Lower lobe of right lung (tissue), 2 donors: ENCODE results near the gene GAS2L1. TPM values are rescaled to one million over a fixed set of nuclear protein-coding genes. Genes with fewer than 3 reads are reported as not detected.

Source experiments
- ATAC-seq, 2 donors: fragments of 200-7000 bp; cut with Tn5 transposase; one replicate each; pipeline ENCODE4 v1.9.1; 2020 to 2022; ENCODE audit warnings: mild to moderate bottlenecking in 2 of 2, moderate library complexity in 2 of 2
- DNase-seq: peaks from one replicate; pipeline ENCODE4 v3.0.0-alpha.2; 2020
- H3K27ac ChIP-seq: fragments of 200-600 bp; one replicate; pipeline ENCODE4 v1.8.0; 2022
- H3K27me3 ChIP-seq: fragments of 200-600 bp; one replicate; pipeline ENCODE4 v1.8.0; 2022; ENCODE audit warnings: low read depth
- H3K36me3 ChIP-seq: fragments of 200-600 bp; one replicate; pipeline ENCODE4 v1.8.0; 2022; ENCODE audit warnings: mild to moderate bottlenecking
- H3K4me1 ChIP-seq: fragments of 200-600 bp; one replicate; pipeline ENCODE4 v1.8.0; 2022
- H3K4me3 ChIP-seq: fragments of 200-600 bp; one replicate; pipeline ENCODE4 v1.8.0; 2022; ENCODE audit warnings: mild to moderate bottlenecking
- H3K9me3 ChIP-seq: fragments of 200-600 bp; one replicate; pipeline ENCODE4 v1.8.0; 2022
- intact Hi-C: fragments of 100-400 bp; cut with DNase I; formaldehyde crosslinking; loops from one replicate; pipeline ENCODE4 v1.11.0; 2022
- total RNA-seq: library from RNA; stranded (reverse); fragmentation: NEBNext Ultra II Directional; extraction: Animal tissue kit (Norgen Biotek cat#: 25700); gene quantifications from one replicate; pipeline ENCODE4 v1.2.1, GENCODE V29; 2021
- TF ChIP-seq, protein P1 (sequence below): fragments of 200-600 bp; IDR thresholded peaks from one replicate; pipeline ENCODE4 v1.8.0; 2022; ENCODE audit warnings: antibody characterized with exemption, mild to moderate bottlenecking
- donor health status: DM: no; HTN: yes; CAD: no; lungs with severe emphysema.

Gene GAS2L1
- total RNA-seq, 1 donor from 2014 or later: 29.9 TPM

DNA sequence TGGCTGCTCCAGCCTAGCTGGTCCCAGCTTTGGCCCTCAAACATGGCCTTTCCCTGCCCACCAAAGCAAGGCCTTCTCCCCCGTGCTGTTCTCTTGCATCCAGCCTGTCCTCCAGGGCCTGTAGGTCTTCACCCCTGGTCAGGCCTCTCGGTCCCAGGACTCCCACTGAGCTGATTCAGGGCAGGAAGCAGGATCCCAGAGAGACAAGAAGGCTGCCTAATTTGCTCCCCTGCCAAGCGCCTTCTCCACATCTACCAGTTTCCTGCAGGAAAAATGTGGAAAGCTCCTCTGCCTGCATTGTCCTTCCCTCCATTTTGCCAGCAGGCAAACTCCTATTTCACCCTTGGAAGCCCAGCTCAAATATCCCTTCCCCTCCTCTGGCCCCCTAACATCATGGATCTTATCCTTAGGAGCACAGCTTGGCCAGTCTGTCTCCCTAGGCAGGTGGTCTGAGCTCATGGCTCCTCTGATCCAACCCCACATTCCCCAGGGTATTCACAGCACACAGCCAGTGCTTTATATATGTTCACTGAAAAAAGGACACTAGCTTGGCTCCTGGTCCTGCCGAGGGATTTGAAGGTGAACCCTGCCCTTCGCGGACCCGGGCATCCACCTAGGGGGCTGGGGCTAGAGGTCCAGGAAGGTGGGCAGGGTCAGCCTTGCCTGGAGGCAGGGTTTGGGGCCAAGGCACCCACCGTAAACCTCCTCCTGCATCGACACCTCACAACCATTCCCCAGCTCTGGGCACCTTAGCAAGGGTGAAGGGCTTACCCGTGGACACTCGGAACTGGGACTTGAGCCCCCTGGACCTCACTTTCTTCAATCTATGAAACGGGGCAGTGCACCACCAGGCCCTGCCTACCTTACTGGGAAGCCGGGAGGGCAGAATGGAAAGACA lies 39.6 kb upstream of the GAS2L1 start:
- Histone ChIP-seq H3K27me3 (no peaks in the 10 kb centered on the region), H3K4me3 (peak overlapping the region; percentile 73), H3K36me3 (peaks cover 19% of the 10 kb centered on the region), H3K9me3 (no peaks in the 10 kb centered on the region), H3K4me1 (peaks cover 38% of the 10 kb centered on the region), H3K27ac (peak overlapping the region; percentile 100)
- intact Hi-C loops: no loop called here
- TF ChIP-seq, protein P1, sequence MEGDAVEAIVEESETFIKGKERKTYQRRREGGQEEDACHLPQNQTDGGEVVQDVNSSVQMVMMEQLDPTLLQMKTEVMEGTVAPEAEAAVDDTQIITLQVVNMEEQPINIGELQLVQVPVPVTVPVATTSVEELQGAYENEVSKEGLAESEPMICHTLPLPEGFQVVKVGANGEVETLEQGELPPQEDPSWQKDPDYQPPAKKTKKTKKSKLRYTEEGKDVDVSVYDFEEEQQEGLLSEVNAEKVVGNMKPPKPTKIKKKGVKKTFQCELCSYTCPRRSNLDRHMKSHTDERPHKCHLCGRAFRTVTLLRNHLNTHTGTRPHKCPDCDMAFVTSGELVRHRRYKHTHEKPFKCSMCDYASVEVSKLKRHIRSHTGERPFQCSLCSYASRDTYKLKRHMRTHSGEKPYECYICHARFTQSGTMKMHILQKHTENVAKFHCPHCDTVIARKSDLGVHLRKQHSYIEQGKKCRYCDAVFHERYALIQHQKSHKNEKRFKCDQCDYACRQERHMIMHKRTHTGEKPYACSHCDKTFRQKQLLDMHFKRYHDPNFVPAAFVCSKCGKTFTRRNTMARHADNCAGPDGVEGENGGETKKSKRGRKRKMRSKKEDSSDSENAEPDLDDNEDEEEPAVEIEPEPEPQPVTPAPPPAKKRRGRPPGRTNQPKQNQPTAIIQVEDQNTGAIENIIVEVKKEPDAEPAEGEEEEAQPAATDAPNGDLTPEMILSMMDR: no peak
- ATAC-seq: no peak
- no peak for DNase-seq

DNA sequence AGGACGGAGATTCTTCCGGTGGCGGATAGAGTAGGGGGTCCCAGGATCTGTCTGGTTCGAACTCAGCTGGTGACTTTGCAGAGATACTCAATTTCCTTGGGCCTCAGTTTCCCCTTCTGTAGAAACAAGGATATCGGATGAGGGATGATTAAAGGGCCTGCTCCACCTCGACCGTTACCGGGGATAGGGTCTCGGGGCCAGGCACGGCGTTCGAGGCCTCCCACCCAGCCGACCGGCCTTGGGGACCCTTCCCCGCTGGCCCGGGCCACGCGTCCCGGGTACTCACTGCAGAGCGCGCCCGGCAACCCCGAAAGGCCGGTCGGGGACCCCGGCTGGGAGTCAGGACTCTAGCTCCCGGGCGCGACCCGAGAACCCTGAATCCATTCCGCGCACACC lies 39.0 kb upstream of the GAS2L1 start:
- peaks cover 44% of the 10 kb centered on the region for H3K4me1 ChIP-seq
- no peaks in the 10 kb centered on the region for H3K27me3 ChIP-seq
- peaks cover 25% of the 10 kb centered on the region for H3K36me3 ChIP-seq
- TF ChIP-seq, protein P1: peak; percentile 17
- intact Hi-C loops: no loop called here
- ATAC-seq: no peak
- DNase-seq: no peak
- no peaks in the 10 kb centered on the region for H3K9me3 ChIP-seq
- H3K27ac ChIP-seq: peak overlapping the region; percentile 100
- peak overlapping the region; percentile 73 for H3K4me3 ChIP-seq

DNA sequence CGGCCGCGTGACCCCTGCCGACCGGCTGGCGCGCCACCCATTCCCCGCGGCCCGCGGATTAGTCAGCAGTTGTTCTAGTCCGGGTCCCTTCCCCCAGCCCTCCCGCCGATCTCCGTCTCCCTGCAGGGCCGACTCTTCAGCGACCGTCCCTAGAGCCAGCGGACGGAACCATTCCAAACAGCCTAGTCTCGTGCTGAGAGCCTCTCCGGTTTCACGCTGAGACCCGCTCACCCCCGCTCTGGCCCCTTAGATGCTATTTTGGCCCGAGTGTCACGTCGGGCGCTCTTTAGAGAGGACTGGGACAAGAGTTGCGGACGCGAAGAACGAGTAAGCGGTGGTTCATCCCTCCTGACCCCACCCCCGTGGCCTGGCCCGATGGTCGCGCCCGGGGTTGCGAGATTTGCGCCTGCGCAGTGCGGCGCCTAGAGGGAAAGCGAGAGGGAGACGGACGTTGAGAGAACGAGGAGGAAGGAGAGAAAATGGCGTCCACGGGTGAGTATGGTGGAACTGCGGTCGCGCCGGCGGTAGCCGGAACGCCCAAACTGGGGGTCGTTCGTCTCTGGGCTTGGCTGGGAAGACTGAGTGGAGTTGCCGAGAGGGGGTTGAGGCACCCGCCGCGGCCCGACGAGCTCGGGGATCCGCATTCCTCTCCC lies 38.5 kb upstream of the GAS2L1 start, which contains the start of the genes EWSR1 and RHBDD3:
Gene EWSR1 (plus strand): TSS at position 411 of the 653 bp plus-strand sequence. CDS start 69 bp downstream, at position 480.
Gene RHBDD3 (minus strand): TSS at position 124 of the 653 bp plus-strand sequence. CDS start 2,355 bp downstream, outside the sequence.
- TF ChIP-seq, protein P1: no peak
- ATAC-seq (peak; percentile 95), DNase-seq (peak; percentile 97)
- Histone ChIP-seq H3K4me1 (peaks cover 49% of the 10 kb centered on the region), H3K36me3 (peaks cover 31% of the 10 kb centered on the region), H3K27ac (peak within 1 kb of the TSS; percentile 100), H3K9me3 (no peaks in the 10 kb centered on the region), H3K4me3 (peak within 1 kb of the TSS; percentile 73), H3K27me3 (no peaks in the 10 kb centered on the region)
- intact Hi-C loops: no loop called here

DNA sequence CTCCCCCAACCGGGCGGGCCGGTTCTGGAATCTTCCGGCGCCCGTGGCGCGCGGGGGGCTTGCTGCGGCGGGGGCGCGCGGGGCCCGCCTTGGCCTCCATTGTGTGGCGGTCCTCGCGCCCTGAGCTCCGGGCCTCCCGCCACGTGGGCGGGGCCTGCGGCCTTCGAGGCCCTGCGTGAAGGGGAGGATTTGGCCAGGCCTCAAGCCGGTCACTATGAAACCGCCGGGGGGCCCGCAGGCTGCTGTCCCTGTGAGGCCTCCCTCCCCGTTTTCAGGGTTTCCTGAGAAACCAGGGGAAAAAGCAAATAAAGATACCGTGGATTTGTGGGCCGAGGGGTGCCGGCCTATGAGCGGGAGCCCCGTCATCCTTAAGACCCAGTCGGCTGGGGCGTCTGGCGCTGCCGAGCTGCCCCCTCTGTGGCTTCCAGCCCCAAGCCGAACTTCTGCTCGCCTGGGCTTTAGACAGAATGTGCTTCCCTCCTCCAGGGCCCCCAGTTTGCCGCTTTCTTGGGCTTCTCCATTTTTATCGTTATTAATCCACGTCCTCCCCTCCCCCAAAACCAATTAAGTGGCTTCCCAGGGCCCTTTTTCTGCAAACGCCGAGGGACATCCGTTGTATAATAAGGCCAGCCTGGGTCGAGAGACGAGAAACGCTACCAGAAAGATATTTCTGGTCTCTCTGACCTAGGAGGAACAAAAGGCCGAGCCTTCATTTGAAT lies 37.8 kb upstream of the GAS2L1 start:
- no peaks in the 10 kb centered on the region for H3K27me3 ChIP-seq
- peak overlapping the region; percentile 100 for H3K27ac ChIP-seq
- peaks cover 36% of the 10 kb centered on the region for H3K36me3 ChIP-seq
- peak; percentile 75 for DNase-seq
- no peaks in the 10 kb centered on the region for H3K9me3 ChIP-seq
- intact Hi-C loops: no loop called here
- H3K4me3 ChIP-seq: peak overlapping the region; percentile 73
- H3K4me1 ChIP-seq: peaks cover 53% of the 10 kb centered on the region
- TF ChIP-seq, protein P1: no peak
- peak; percentile 76 to 79 for ATAC-seq

DNA sequence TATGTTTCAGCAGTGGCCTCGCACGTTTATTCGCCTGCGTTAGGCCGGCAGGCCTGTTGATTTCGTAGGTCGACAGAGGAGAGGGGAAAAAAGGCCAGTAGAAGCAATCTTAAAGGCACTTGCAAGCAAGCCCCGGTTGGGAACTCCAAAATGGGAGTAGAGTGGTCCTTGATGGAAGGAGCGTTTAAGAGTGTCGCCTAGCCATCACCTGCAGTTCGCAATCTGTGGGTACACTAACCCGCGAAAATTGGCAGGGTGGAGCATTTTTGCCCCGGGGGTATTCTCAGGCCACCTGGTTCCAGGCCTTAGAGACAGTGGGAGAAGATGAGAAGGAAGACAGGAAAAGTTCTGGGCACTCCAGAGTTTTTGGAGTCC lies 37.2 kb upstream of the GAS2L1 start:
- Histone ChIP-seq H3K9me3 (no peaks in the 10 kb centered on the region), H3K36me3 (peaks cover 38% of the 10 kb centered on the region), H3K27ac (peak overlapping the region; percentile 100), H3K4me1 (peaks cover 58% of the 10 kb centered on the region), H3K4me3 (peak overlapping the region; percentile 73), H3K27me3 (no peaks in the 10 kb centered on the region)
- TF ChIP-seq, protein P1: no peak
- ATAC-seq: no peak
- DNase-seq: no peak
- intact Hi-C loops: no loop called here
